ENCODE results near the gene CIAO2B. TPM values are rescaled to one million over a fixed set of nuclear protein-coding genes. Genes with fewer than 3 reads are reported as not detected.

CIAO2B gene
- polyA plus RNA-seq, 1 donor from 2014 or later, result 339 TPM

DNA sequence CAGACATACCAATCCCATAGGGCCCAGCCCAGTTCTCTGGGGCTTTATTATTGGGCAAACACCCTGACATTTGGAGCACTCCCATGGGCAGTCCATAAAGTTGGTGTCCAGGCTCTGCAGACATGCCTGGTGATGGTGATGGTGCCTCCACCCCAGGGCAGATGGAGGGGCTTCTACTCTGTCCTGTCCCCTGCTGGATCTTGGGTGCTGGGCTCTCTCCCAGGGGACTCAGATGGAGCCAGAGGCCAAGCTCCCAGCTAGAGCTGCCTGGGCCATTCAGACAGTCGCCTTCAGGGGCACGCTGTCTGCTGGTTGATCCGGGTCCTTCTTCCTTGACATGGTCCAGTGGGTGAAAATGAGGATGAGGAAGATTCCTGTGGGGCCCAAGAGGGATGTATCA, 26.1 kb downstream of the CIAO2B start (continued):
- TF ChIP-seq SMC3 (conservative IDR thresholded peaks at IDR 0.05; ENCODE audit: poor library complexity), result no peak
- TF ChIP-seq POLR2AphosphoS5 (IDR thresholded peaks at IDR 0.05), result no peak
- no peak for TF ChIP-seq RAD21 (conservative IDR thresholded peaks at IDR 0.05)
- TF ChIP-seq TAF1 (IDR thresholded peaks at IDR 0.05; ENCODE audit: low read depth), result no peak
- no peak for TF ChIP-seq MXI1 (conservative IDR thresholded peaks at IDR 0.05; ENCODE audit: poor library complexity, severe bottlenecking)

- H3K4me3 ChIP-seq (ENCODE audit: low read length), result no peak overlapping the region
- H3K9ac ChIP-seq (ENCODE audit: low read length), result no peak overlapping the region
- H3K27me3 ChIP-seq (ENCODE audit: insufficient read depth, low read depth, low read length), result no peaks in the 10 kb centered on the region
- H3K9me3 ChIP-seq (ENCODE audit: low read length), result no peaks in the 10 kb centered on the region
- no peaks in the 10 kb centered on the region for H3F3A ChIP-seq (ENCODE audit: insufficient read depth, low read length, poor library complexity, severe bottlenecking)
- TF ChIP-seq TAF1 (IDR thresholded peaks at IDR 0.05; ENCODE audit: low read depth) (no peak), MXI1 (conservative IDR thresholded peaks at IDR 0.05; ENCODE audit: poor library complexity, severe bottlenecking) (no peak), POLR2AphosphoS5 (IDR thresholded peaks at IDR 0.05) (no peak), EZH2 (IDR thresholded peaks at IDR 0.05; ENCODE audit: borderline replicate concordance, insufficient read depth, low read length, poor library complexity, severe bottlenecking) (no peak), SMC3 (conservative IDR thresholded peaks at IDR 0.05; ENCODE audit: poor library complexity) (no peak), RAD21 (conservative IDR thresholded peaks at IDR 0.05) (no peak), EP300 (conservative IDR thresholded peaks at IDR 0.05; ENCODE audit: poor library complexity, severe bottlenecking) (no peak), CTCF (IDR thresholded peaks at IDR 0.05; ENCODE audit: poor library complexity, severe bottlenecking) (no peak)
- TF ChIP-seq, protein P1, sequence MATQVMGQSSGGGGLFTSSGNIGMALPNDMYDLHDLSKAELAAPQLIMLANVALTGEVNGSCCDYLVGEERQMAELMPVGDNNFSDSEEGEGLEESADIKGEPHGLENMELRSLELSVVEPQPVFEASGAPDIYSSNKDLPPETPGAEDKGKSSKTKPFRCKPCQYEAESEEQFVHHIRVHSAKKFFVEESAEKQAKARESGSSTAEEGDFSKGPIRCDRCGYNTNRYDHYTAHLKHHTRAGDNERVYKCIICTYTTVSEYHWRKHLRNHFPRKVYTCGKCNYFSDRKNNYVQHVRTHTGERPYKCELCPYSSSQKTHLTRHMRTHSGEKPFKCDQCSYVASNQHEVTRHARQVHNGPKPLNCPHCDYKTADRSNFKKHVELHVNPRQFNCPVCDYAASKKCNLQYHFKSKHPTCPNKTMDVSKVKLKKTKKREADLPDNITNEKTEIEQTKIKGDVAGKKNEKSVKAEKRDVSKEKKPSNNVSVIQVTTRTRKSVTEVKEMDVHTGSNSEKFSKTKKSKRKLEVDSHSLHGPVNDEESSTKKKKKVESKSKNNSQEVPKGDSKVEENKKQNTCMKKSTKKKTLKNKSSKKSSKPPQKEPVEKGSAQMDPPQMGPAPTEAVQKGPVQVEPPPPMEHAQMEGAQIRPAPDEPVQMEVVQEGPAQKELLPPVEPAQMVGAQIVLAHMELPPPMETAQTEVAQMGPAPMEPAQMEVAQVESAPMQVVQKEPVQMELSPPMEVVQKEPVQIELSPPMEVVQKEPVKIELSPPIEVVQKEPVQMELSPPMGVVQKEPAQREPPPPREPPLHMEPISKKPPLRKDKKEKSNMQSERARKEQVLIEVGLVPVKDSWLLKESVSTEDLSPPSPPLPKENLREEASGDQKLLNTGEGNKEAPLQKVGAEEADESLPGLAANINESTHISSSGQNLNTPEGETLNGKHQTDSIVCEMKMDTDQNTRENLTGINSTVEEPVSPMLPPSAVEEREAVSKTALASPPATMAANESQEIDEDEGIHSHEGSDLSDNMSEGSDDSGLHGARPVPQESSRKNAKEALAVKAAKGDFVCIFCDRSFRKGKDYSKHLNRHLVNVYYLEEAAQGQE (IDR thresholded peaks at IDR 0.05; ENCODE audit: borderline replicate concordance), result no peak
- no peak overlapping the region for H3K4me2 ChIP-seq (ENCODE audit: low read length)
- H3K9me2 ChIP-seq (ENCODE audit: insufficient read depth, low read length), result no peaks in the 10 kb centered on the region
- no peaks in the 10 kb centered on the region for H3K36me3 ChIP-seq (ENCODE audit: insufficient read depth, low read length)
- H3K27ac ChIP-seq (ENCODE audit: low read length), result no peak overlapping the region
- H4K20me1 ChIP-seq (ENCODE audit: insufficient read depth), result no peaks in the 10 kb centered on the region
- H3K79me2 ChIP-seq (replicated peaks; ENCODE audit: insufficient read depth, low read length), result no peaks in the 10 kb centered on the region
- no peak overlapping the region for H2AFZ ChIP-seq (ENCODE audit: low read depth, low read length)
Measured at GRCh38 chr16:66906916-66907836, 27.0 kb downstream of the CIAO2B start.
